Amniotic stem cell (primary cell): ENCODE measurements around the gene NIF3L1.

Experiments used
- DNase-seq: peaks from one replicate; lab custom pipeline; 2025; lab: John Stamatoyannopoulos, UW

The NIF3L1 gene

GRCh38 chr2:200888704-200889625, at the start of gene NIF3L1, which contains the start of gene PPIL3:
Gene NIF3L1 (plus strand): TSS chr2:200889371. CDS start chr2:200891944, 2,573 bp downstream.
Gene PPIL3 (minus strand): TSS chr2:200889077. CDS start chr2:200887615, 1,462 bp downstream.
- peak; percentile 97 for DNase-seq

GRCh38 chr2:200839513-200839912, 49.7 kb upstream of the NIF3L1 start:
- DNase-seq: no peak

- DNase-seq: no peak
These were observed 44.9 kb upstream of the NIF3L1 start for GRCh38 chr2:200843993-200844948.

- DNase-seq: no peak
These were observed 44.0 kb upstream of the NIF3L1 start for GRCh38 chr2:200845194-200845593.

- no peak for DNase-seq
These were observed 43.4 kb upstream of the NIF3L1 start for GRCh38 chr2:200845669-200846325.

GRCh38 chr2:200847269-200847668, 41.9 kb upstream of the NIF3L1 start:
- DNase-seq: no peak

- no peak for DNase-seq
These were observed 41.2 kb upstream of the NIF3L1 start for GRCh38 chr2:200847939-200848338.

- DNase-seq: no peak
These were observed 38.5 kb upstream of the NIF3L1 start for GRCh38 chr2:200850512-200851256.

- no peak for DNase-seq
These were observed 37.5 kb upstream of the NIF3L1 start for GRCh38 chr2:200851398-200852248.

GRCh38 chr2:200852605-200853004, 36.6 kb upstream of the NIF3L1 start:
- no peak for DNase-seq

- DNase-seq: no peak
These were observed 32.4 kb upstream of the NIF3L1 start for GRCh38 chr2:200856806-200857205.

- DNase-seq: no peak
These were observed 28.9 kb upstream of the NIF3L1 start for GRCh38 chr2:200860092-200860795.

GRCh38 chr2:200861617-200862155, 27.5 kb upstream of the NIF3L1 start:
- DNase-seq: no peak

- peak; percentile 62 for DNase-seq
These were observed 26.6 kb upstream of the NIF3L1 start for GRCh38 chr2:200862532-200863000.

- DNase-seq: no peak
These were observed 25.4 kb upstream of the NIF3L1 start for GRCh38 chr2:200863782-200864175.

- DNase-seq: peak; percentile 70
These were observed 24.8 kb upstream of the NIF3L1 start, which contains the start of gene CLK1 for GRCh38 chr2:200864176-200865034. Gene CLK1 (minus strand): TSS chr2:200864658. CDS start chr2:200861862, 2,796 bp downstream.

GRCh38 chr2:200869014-200869413, 20.2 kb upstream of the NIF3L1 start:
- DNase-seq: no peak

- DNase-seq: no peak
These were observed 18.0 kb upstream of the NIF3L1 start for GRCh38 chr2:200871151-200871550.
